Glutamatergic neuron (in vitro differentiated cells): ENCODE data around the gene PACSIN1. TPM values are rescaled to one million over a fixed set of nuclear protein-coding genes. Genes with fewer than 3 reads are reported as not detected.

Source experiments
- DNase-seq: peaks from one replicate; pipeline ENCODE4 v3.0.0; 2022
- H3K27ac Mint-ChIP-seq: one replicate; pipeline ENCODE4 v1.8.0; 2020; ENCODE audit warnings: mild to moderate bottlenecking, mixed read lengths, inconsistent platforms; ENCODE audit not compliant: unreplicated experiment
- H3K27me3 Mint-ChIP-seq: one replicate; pipeline ENCODE4 v1.8.0; 2020; ENCODE audit warnings: mild to moderate bottlenecking, moderate library complexity, mixed read lengths, inconsistent platforms; ENCODE audit not compliant: unreplicated experiment
- H3K36me3 Mint-ChIP-seq: one replicate; pipeline ENCODE4 v1.8.0; 2020; ENCODE audit warnings: mild to moderate bottlenecking, mixed read lengths, inconsistent platforms; ENCODE audit not compliant: unreplicated experiment
- H3K4me1 Mint-ChIP-seq: one replicate; pipeline ENCODE4 v1.8.0; 2020; ENCODE audit warnings: mild to moderate bottlenecking, low read depth, mixed read lengths, inconsistent platforms; ENCODE audit not compliant: unreplicated experiment
- H3K4me3 Mint-ChIP-seq: one replicate; pipeline ENCODE4 v1.8.0; 2020; ENCODE audit warnings: mild to moderate bottlenecking, mixed read lengths, inconsistent platforms; ENCODE audit not compliant: unreplicated experiment
- H3K9me3 Mint-ChIP-seq: one replicate; pipeline ENCODE4 v1.8.0; 2020; ENCODE audit warnings: mild to moderate bottlenecking, moderate library complexity, mixed read lengths, inconsistent platforms; ENCODE audit not compliant: unreplicated experiment
- total RNA-seq: library from RNA; stranded (reverse); fragmentation: NEBNext Ultra II Directional; extraction: Animal tissue kit (Norgen Biotek cat#: 25700); gene quantifications from one replicate; pipeline ENCODE4 v1.2.1, GENCODE V29; 2021; ENCODE audit not compliant: unreplicated experiment
- TF ChIP-seq, protein P1 (sequence below): fragments of 200-600 bp; sonication (generic); IDR thresholded peaks from one replicate; pipeline ENCODE4 v1.5.0; 2021; ENCODE audit not compliant: partially characterized antibody, unreplicated experiment

Gene PACSIN1
- total RNA-seq, 1 donor from 2014 or later = 0.47 TPM

DNA sequence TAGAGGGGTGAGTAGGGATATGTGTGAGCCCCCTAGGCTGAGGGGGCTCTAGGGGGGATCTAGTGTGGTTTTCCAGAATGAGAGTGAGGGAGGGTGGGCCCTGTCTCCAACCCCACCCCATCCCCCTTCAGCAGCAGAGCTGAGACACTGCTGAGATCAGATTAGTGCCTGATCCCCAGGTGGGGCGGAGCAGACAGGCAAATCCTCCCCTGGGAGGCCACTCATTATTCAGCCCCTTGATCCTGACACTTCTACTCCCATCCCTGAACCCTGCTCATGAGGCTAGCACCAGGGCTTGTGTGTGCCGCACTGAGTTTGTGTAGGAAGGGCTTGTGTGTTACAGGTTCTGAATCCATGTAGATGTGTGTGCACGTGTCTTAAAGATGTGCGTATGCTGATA, 47.8 kb downstream of the PACSIN1 start:
- TF ChIP-seq, protein P1, sequence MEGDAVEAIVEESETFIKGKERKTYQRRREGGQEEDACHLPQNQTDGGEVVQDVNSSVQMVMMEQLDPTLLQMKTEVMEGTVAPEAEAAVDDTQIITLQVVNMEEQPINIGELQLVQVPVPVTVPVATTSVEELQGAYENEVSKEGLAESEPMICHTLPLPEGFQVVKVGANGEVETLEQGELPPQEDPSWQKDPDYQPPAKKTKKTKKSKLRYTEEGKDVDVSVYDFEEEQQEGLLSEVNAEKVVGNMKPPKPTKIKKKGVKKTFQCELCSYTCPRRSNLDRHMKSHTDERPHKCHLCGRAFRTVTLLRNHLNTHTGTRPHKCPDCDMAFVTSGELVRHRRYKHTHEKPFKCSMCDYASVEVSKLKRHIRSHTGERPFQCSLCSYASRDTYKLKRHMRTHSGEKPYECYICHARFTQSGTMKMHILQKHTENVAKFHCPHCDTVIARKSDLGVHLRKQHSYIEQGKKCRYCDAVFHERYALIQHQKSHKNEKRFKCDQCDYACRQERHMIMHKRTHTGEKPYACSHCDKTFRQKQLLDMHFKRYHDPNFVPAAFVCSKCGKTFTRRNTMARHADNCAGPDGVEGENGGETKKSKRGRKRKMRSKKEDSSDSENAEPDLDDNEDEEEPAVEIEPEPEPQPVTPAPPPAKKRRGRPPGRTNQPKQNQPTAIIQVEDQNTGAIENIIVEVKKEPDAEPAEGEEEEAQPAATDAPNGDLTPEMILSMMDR = no peak
- DNase-seq = peak; percentile 43
- peaks cover 6% of the 10 kb centered on the region for H3K36me3 Mint-ChIP-seq
- H3K27me3 Mint-ChIP-seq = peaks cover 6% of the 10 kb centered on the region
- H3K4me3 Mint-ChIP-seq = peak overlapping the region; percentile 10
- peaks cover 15% of the 10 kb centered on the region for H3K4me1 Mint-ChIP-seq
- no peak overlapping the region for H3K27ac Mint-ChIP-seq
- no peaks in the 10 kb centered on the region for H3K9me3 Mint-ChIP-seq

DNA sequence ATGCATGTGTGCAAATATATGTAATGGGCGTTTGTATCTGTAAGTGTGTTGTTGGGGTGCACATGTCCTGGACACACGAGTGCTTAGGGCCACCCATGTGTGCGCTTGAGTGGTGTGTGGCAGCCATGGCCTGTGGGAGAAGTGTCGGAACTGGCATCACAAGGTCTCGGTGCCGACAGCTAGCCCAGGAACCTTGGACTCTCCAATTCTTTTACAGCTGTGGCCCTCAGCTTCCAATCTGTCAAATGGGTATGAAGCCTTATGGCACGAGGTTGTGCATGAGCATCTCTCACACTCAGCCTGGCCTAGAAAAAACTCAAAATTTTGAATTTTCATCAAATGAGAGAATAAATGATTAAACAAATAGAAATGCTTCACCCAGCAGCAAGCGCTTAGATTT, 48.2 kb downstream of the PACSIN1 start:
- peak overlapping the region; percentile 79 for H3K4me3 Mint-ChIP-seq
- TF ChIP-seq, protein P1 = no peak
- H3K27me3 Mint-ChIP-seq = peaks cover 7% of the 10 kb centered on the region
- peaks cover 15% of the 10 kb centered on the region for H3K4me1 Mint-ChIP-seq
- DNase-seq = no peak
- no peak overlapping the region for H3K27ac Mint-ChIP-seq
- no peaks in the 10 kb centered on the region for H3K9me3 Mint-ChIP-seq
- peaks cover 6% of the 10 kb centered on the region for H3K36me3 Mint-ChIP-seq

DNA sequence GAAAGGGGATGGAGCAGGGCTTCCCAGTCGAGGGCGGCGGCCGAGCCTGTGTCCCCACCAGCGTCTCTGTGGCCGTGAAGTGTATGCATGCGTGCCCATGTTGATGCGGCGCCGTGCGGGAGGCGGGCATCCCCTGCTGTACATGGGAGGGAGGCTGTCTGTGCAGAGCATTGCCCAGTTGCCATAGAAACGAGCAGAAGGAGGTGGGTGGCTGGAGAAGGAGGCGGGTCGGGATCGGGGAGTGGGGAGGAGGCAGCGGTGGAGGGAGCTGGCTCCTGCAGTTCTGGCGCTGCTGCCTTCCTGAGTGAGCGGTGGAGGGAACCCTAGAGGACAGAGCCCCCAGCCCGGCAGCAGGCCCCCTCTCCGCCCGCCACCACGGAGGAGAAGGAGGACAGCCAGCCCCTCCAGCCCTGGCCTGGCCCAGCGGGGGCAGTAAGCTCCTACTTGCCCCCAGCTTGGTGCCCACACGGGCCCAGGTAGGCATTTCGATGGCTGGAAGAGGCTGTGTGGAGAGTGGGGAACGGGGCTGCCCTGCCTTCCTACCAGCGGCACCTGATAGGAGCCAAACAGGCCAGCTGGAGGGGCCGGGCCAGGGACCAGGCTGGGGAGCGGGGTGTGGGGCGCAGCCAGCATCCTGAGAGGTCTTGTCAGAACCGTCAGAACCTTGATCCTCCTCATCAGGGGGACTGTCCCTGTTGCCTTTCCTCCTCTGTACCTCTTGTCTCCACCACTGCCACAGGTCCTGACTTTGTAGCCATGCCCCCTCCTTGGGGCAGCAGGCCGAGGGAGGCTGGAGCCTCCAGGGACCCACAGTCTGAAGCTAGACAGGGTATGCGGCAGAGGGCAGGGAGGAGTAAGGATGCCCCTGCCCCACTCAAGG, 49.0 kb downstream of the PACSIN1 start:
- Mint-ChIP-seq H3K27me3 (peaks cover 7% of the 10 kb centered on the region), H3K9me3 (no peaks in the 10 kb centered on the region), H3K4me1 (peaks cover 15% of the 10 kb centered on the region), H3K27ac (no peak overlapping the region), H3K4me3 (peak overlapping the region; percentile 79), H3K36me3 (peaks cover 6% of the 10 kb centered on the region)
- TF ChIP-seq, protein P1 = no peak
- DNase-seq = peak; percentile 79

DNA sequence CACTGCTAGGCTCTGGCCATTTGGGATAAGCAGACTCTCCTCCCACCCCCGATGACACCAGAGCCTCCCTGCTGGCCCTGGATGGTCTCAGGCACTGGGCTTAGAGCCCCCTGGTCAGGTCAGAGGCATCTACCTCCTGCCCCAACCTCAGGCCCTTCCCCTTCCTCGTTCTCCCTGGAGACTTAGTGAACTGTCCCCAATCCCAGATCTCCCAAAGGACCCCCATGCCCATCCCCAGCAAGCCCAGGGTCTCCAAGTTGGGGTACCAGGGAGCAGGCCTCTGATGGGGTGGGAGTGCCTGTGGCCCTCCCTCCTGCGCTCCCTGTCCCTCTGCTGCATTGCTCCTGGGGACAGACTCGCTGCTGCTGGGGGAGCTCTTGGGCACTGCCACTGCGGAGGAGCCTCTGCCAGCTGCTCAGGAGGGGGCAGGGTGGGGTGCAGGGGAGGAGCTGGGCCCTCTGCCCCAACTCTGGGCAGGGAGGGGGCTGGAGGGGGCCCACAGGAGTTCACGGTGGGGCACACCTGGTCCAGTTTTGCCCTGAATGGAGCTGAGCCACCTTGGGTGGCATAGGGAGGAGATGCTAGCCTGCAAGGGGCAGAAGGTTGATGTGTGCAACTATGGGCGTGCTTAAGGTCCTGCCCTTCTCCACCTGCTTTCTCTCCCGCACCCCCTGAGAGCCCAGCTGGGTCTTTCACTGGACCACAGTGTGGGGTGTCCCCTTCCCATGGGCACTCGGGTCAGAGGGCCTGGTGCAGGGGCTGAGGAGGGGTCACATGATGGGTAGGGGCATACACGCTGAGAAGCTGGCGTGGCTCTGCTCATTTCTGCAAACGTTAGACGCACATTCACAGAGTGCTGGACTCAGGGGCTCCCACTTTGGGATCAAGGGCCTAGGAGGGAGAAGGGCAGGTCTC, 49.9 kb downstream of the PACSIN1 start:
- H3K27me3 Mint-ChIP-seq = peaks cover 9% of the 10 kb centered on the region
- no peaks in the 10 kb centered on the region for H3K9me3 Mint-ChIP-seq
- DNase-seq = no peak
- H3K4me1 Mint-ChIP-seq = peaks cover 15% of the 10 kb centered on the region
- H3K4me3 Mint-ChIP-seq = peak overlapping the region; percentile 25
- TF ChIP-seq, protein P1 = no peak
- H3K36me3 Mint-ChIP-seq = no peaks in the 10 kb centered on the region
- H3K27ac Mint-ChIP-seq = no peak overlapping the region
